Esophagus squamous epithelium (tissue), 4 donors: ENCODE data around the gene OGFOD3.

Experiments used
- POLR2A ChIP-seq, 4 donors: fragments of 450-650 bp; IDR thresholded peaks; one replicate each; pipeline ENCODE4 v1.6.1; 2017; ENCODE audit warnings: antibody characterized with exemption in 4 of 4, mild to moderate bottlenecking in 4 of 4, moderate library complexity in 3 of 4
- TF ChIP-seq, protein P1 (sequence below), 6 experiments: fragments of 450-650 bp in 4 of 6; fragments of 200-600 bp in 2 of 6; sonication (generic) in 2 of 6; IDR thresholded peaks; one replicate each; pipeline ENCODE4 v1.5.1; 2016 to 2019; ENCODE audit warnings: antibody characterized with exemption in 6 of 6, mild to moderate bottlenecking in 4 of 6, moderate library complexity in 4 of 6

DNA sequence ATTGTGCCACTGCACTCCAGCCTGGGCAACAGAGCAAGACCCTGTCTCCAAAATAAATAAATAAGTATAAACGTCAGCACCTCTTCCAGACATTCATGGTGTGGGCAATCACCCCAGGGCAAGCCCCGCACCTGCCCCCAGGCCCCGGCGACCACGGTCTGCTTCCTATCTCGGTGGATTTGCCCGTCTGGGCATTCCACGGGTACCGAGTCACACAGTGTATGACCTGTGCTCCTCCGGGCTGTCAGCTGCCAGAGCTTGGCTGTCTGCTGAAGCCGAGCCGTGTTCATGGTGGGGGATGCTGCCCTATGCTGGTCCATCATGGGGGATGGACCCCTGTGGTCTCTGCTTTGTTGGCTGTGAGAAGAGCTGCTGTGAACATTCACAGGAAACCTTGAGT lies 16.7 kb upstream of the OGFOD3 start:
- TF ChIP-seq POLR2A (IDR thresholded peaks at IDR 0.05), result no peak
- TF ChIP-seq, protein P1, sequence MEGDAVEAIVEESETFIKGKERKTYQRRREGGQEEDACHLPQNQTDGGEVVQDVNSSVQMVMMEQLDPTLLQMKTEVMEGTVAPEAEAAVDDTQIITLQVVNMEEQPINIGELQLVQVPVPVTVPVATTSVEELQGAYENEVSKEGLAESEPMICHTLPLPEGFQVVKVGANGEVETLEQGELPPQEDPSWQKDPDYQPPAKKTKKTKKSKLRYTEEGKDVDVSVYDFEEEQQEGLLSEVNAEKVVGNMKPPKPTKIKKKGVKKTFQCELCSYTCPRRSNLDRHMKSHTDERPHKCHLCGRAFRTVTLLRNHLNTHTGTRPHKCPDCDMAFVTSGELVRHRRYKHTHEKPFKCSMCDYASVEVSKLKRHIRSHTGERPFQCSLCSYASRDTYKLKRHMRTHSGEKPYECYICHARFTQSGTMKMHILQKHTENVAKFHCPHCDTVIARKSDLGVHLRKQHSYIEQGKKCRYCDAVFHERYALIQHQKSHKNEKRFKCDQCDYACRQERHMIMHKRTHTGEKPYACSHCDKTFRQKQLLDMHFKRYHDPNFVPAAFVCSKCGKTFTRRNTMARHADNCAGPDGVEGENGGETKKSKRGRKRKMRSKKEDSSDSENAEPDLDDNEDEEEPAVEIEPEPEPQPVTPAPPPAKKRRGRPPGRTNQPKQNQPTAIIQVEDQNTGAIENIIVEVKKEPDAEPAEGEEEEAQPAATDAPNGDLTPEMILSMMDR (IDR thresholded peaks at IDR 0.05), result no peak
